NCI-H2107 treated with DMSO at 0.1 percent for 48 hours (cell line): Measurements from ENCODE around the gene CNR2.
A peak's percentile ranks its signal among the peaks of the same experiment; 100 is the strongest.
"Not testable (repeated sequence)": the region's sequence is repeated elsewhere in the genome, so short reads cannot be mapped to it uniquely, and the experiment has no call there.

Source experiments
- DNase-seq: peaks from one replicate; lab custom pipeline; 2025; ENCODE audit not compliant: unreplicated experiment; lab: John Stamatoyannopoulos, UW

CNR2 gene

GRCh38 chr1:23916209-23917131 is 3.3 kb upstream of the CNR2 start:
- DNase-seq: peak; percentile 20

GRCh38 chr1:23915466-23915865 is 2.3 kb upstream of the CNR2 start:
- no peak for DNase-seq

GRCh38 chr1:23914921-23915320 is 1.8 kb upstream of the CNR2 start:
- DNase-seq: no peak

- DNase-seq: no peak
These were observed 1.2 kb downstream of the CNR2 start for GRCh38 chr1:23911921-23912320.

GRCh38 chr1:23910553-23911246 is 2.5 kb downstream of the CNR2 start:
- DNase-seq: no peak

- no peak for DNase-seq
These were observed 3.0 kb downstream of the CNR2 start for GRCh38 chr1:23910144-23910543.

GRCh38 chr1:23909412-23909811 is 3.8 kb downstream of the CNR2 start:
- no peak for DNase-seq

- DNase-seq: no peak
These were observed 4.5 kb downstream of the CNR2 start for GRCh38 chr1:23908453-23909341.

- no peak for DNase-seq
These were observed 6.4 kb downstream of the CNR2 start for GRCh38 chr1:23906731-23907130.

- no peak for DNase-seq
These were observed 7.6 kb downstream of the CNR2 start for GRCh38 chr1:23905461-23906025.

GRCh38 chr1:23904748-23905357 is 8.3 kb downstream of the CNR2 start:
- no peak for DNase-seq

- DNase-seq: no peak
These were observed 9.4 kb downstream of the CNR2 start for GRCh38 chr1:23903754-23904153.

GRCh38 chr1:23902321-23903278 is 10.6 kb downstream of the CNR2 start:
- DNase-seq: no peak

GRCh38 chr1:23900017-23900416 is 13.1 kb downstream of the CNR2 start:
- DNase-seq: not testable (repeated sequence)

GRCh38 chr1:23899070-23899469 is 14.1 kb downstream of the CNR2 start:
- no peak for DNase-seq

GRCh38 chr1:23897083-23897482 is 16.1 kb downstream of the CNR2 start:
- no peak for DNase-seq

- DNase-seq: no peak
These were observed 16.7 kb downstream of the CNR2 start for GRCh38 chr1:23896491-23896890.

GRCh38 chr1:23895993-23896392 is 17.2 kb downstream of the CNR2 start:
- DNase-seq: no peak

- no peak for DNase-seq
These were observed 18.1 kb downstream of the CNR2 start for GRCh38 chr1:23895082-23895481.
